Measurements from ENCODE around the gene TBC1D22A. TPM values are rescaled to one million over a fixed set of nuclear protein-coding genes. Genes with fewer than 3 reads are reported as not detected.

TBC1D22A gene
- total RNA-seq, 1 donor from 2014 or later = 24.2 TPM

DNA sequence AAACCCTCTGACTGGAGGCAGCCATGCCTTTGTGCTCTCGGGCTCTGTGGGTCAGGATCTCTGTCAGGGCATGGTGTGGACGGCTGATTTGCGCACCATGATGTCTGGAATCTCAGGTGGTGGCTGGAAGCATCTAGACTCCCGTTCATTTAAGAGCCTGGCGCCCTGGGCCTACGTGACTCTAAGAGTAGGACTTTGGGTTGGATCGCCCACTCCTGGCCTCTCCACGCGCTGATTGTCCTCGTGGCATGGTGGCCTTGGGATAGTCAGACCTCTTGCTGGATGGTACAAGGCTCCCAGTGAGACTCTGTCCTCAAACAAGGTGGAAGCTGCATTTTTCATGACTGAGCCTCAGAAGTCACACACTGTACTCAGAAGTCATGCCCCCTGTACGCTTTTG, 224.3 kb downstream of the TBC1D22A start:
- H3K36me3 Mint-ChIP-seq (ENCODE audit: low read depth, unreplicated experiment) = peaks cover 20% of the 10 kb centered on the region
- no peak overlapping the region for H3K27ac Mint-ChIP-seq (ENCODE audit: unreplicated experiment)
- Histone ChIP-seq H3K27me3 (ENCODE audit: insufficient read depth, low read length) (no peaks in the 10 kb centered on the region), H3K9ac (ENCODE audit: low read length) (no peak overlapping the region), H3K9me3 (ENCODE audit: insufficient read depth, low read depth, low read length) (no peaks in the 10 kb centered on the region), H3K4me2 (ENCODE audit: low read length) (no peak overlapping the region), H3K36me3 (ENCODE audit: insufficient read depth, low read length) (no peaks in the 10 kb centered on the region), H3K4me1 (ENCODE audit: insufficient read depth, low read length) (peaks cover 10% of the 10 kb centered on the region), H3K4me3 (ENCODE audit: insufficient read depth, low read depth, low read length) (no peak overlapping the region), H2AFZ (ENCODE audit: low read depth, low read length) (no peak overlapping the region), H3K27ac (ENCODE audit: low read depth, low read length) (no peak overlapping the region), H4K20me1 (ENCODE audit: insufficient read depth, low read length) (peaks cover 8% of the 10 kb centered on the region), H3K79me2 (ENCODE audit: insufficient read depth, low read length) (no peaks in the 10 kb centered on the region)
- H3K4me3 Mint-ChIP-seq (ENCODE audit: unreplicated experiment) = no peak overlapping the region
- H3K4me1 Mint-ChIP-seq (ENCODE audit: low read depth, unreplicated experiment) = peaks cover 10% of the 10 kb centered on the region
- FAIRE-seq (no peak), DNase-seq (ENCODE audit: low read depth) (no peak)
- no peaks in the 10 kb centered on the region for H3K9me3 Mint-ChIP-seq (ENCODE audit: unreplicated experiment)
- TF ChIP-seq EZH2 (IDR thresholded peaks at IDR 0.05; ENCODE audit: insufficient read depth, low read length) = no peak
- TF ChIP-seq CTCF (IDR thresholded peaks at IDR 0.05; ENCODE audit: insufficient read depth, low read depth, low read length) = no peak
- no peaks in the 10 kb centered on the region for H3K27me3 Mint-ChIP-seq (ENCODE audit: low read depth, unreplicated experiment)

GRCh38 chr22:46990937-46991550, 228.6 kb downstream of the TBC1D22A start:
- no peak for FAIRE-seq
- Histone ChIP-seq H3K4me2 (ENCODE audit: low read length) (no peak overlapping the region), H4K20me1 (ENCODE audit: insufficient read depth, low read length) (peaks cover 14% of the 10 kb centered on the region)

More at GRCh38 chr22:46990937-46991550, 228.6 kb downstream of the TBC1D22A start:
- no peak overlapping the region for H3K27ac ChIP-seq (ENCODE audit: low read depth, low read length)
- no peak overlapping the region for H3K4me3 ChIP-seq (ENCODE audit: insufficient read depth, low read depth, low read length)
- no peaks in the 10 kb centered on the region for H3K4me1 Mint-ChIP-seq (ENCODE audit: low read depth, unreplicated experiment)
- H3K9me3 Mint-ChIP-seq (ENCODE audit: unreplicated experiment) = no peaks in the 10 kb centered on the region
- H3K27me3 Mint-ChIP-seq (ENCODE audit: low read depth, unreplicated experiment) = no peaks in the 10 kb centered on the region
- H3K9me3 ChIP-seq (ENCODE audit: insufficient read depth, low read depth, low read length) = no peaks in the 10 kb centered on the region
- H3K4me3 Mint-ChIP-seq (ENCODE audit: unreplicated experiment) = no peak overlapping the region
- H3K79me2 ChIP-seq (ENCODE audit: insufficient read depth, low read length) = no peaks in the 10 kb centered on the region
- no peak for DNase-seq (ENCODE audit: low read depth)
- peaks cover 18% of the 10 kb centered on the region for H3K36me3 Mint-ChIP-seq (ENCODE audit: low read depth, unreplicated experiment)
- H3K27ac Mint-ChIP-seq (ENCODE audit: unreplicated experiment) = no peak overlapping the region
- H3K27me3 ChIP-seq (ENCODE audit: insufficient read depth, low read length) = no peaks in the 10 kb centered on the region
- no peaks in the 10 kb centered on the region for H3K36me3 ChIP-seq (ENCODE audit: insufficient read depth, low read length)
- no peak overlapping the region for H3K9ac ChIP-seq (ENCODE audit: low read length)
- TF ChIP-seq EZH2 (IDR thresholded peaks at IDR 0.05; ENCODE audit: insufficient read depth, low read length) = no peak
- no peak for TF ChIP-seq CTCF (IDR thresholded peaks at IDR 0.05; ENCODE audit: insufficient read depth, low read depth, low read length)
- H3K4me1 ChIP-seq (ENCODE audit: insufficient read depth, low read length) = no peaks in the 10 kb centered on the region
- H2AFZ ChIP-seq (ENCODE audit: low read depth, low read length) = no peak overlapping the region

All from astrocyte (in vitro differentiated cells and primary cell).